GM12801 (cell line): ENCODE results near the gene SIRPA.

Source experiments
- TF ChIP-seq, protein P1 (sequence below): IDR thresholded peaks from one replicate; pipeline ENCODE4 v1.5.1; 2011; ENCODE audit warnings: control low read depth; ENCODE audit not compliant: insufficient read length; ENCODE audit errors: extremely low read depth

The SIRPA gene

GRCh38 chr20:1890469-1891262 is 4.5 kb upstream of the SIRPA start:
- TF ChIP-seq, protein P1, sequence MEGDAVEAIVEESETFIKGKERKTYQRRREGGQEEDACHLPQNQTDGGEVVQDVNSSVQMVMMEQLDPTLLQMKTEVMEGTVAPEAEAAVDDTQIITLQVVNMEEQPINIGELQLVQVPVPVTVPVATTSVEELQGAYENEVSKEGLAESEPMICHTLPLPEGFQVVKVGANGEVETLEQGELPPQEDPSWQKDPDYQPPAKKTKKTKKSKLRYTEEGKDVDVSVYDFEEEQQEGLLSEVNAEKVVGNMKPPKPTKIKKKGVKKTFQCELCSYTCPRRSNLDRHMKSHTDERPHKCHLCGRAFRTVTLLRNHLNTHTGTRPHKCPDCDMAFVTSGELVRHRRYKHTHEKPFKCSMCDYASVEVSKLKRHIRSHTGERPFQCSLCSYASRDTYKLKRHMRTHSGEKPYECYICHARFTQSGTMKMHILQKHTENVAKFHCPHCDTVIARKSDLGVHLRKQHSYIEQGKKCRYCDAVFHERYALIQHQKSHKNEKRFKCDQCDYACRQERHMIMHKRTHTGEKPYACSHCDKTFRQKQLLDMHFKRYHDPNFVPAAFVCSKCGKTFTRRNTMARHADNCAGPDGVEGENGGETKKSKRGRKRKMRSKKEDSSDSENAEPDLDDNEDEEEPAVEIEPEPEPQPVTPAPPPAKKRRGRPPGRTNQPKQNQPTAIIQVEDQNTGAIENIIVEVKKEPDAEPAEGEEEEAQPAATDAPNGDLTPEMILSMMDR, result no peak

GRCh38 chr20:1891263-1892118 is 3.7 kb upstream of the SIRPA start:
- TF ChIP-seq, protein P1, result no peak

GRCh38 chr20:1892119-1892385 is 3.2 kb upstream of the SIRPA start:
- TF ChIP-seq, protein P1, result no peak

- TF ChIP-seq, protein P1, result no peak
Measured at GRCh38 chr20:1893721-1894470, 1.3 kb upstream of the SIRPA start.

- TF ChIP-seq, protein P1, result no peak
Measured at GRCh38 chr20:1894471-1894950, 696 bp upstream of the SIRPA start.

DNA sequence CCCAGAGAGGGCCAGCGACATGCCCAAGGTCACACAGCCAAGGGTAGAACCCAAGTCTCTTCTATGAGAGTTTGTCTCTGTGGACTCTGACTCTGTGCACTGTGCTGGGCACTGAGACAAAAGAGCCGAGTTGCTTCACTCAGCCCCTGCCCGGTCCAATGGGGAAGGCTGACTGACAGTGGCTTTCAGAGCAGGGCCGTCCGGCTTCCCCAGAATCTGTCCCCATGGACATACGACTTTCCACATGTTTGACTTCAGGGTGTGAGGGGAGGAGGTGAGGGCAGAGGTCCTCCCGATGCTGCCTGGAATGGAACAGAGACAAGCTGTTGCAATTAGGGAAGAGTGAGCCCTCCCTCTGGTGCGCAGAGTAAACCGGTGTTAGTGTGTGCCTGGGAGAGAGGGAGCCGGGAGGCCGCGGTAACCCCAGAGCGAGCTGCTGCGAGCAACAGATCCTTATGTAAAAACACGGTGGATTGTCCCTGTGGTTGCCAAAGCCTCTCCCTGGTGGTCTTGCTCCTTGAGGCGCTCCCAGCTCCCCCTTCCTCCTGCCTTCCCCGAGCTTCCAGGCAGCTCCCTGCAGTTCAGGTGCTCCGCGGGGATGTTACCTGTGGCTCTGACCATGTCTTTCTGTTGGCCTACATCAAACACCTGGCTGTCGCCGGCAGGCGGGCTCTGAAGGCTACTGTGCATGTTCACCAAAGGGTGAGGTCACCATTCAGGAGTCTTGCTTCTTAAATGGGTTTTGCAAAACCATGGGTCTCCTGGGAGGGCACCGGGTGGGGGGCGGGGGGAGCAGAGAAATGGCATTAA is 672 bp downstream of the SIRPA start:
- TF ChIP-seq, protein P1, result no peak
